Measurements from ENCODE around the gene NCBP2L. TPM values are rescaled to one million over a fixed set of nuclear protein-coding genes. Genes with fewer than 3 reads are reported as not detected.

NCBP2L gene
- total RNA-seq, 1 experiment from 2014 or later, result not detected

- POLR2A ChIA-PET, result no interaction called here
- H3K9me3 Mint-ChIP-seq (ENCODE audit: unreplicated experiment), result no peaks in the 10 kb centered on the region
- no peak for TF ChIP-seq CTCF (IDR thresholded peaks at IDR 0.05; ENCODE audit: unreplicated experiment)
- peaks cover 5% of the 10 kb centered on the region for H3K4me1 Mint-ChIP-seq (ENCODE audit: insufficient read depth, unreplicated experiment)
- no peak for DNase-seq (ENCODE audit: unreplicated experiment)
- no TSS peak for BruUV-seq (replicated peaks)
- no peak overlapping the region for H3K4me3 Mint-ChIP-seq (ENCODE audit: unreplicated experiment)
- no peaks in the 10 kb centered on the region for H3K36me3 Mint-ChIP-seq (ENCODE audit: insufficient read depth, unreplicated experiment)
- CTCF ChIA-PET, result interaction anchor here (0.6 kb wide), 1 partner anchor 159 kb away, joined by 4 read pairs; no protein-coding TSS in a partner anchor
- no peak overlapping the region for H3K27ac Mint-ChIP-seq (ENCODE audit: low read depth, unreplicated experiment)
- intact Hi-C loops (cut with micrococcal nuclease), result no loop called here
- H3K27me3 Mint-ChIP-seq (ENCODE audit: insufficient read depth, unreplicated experiment), result peaks cover 45% of the 10 kb centered on the region
These were observed 53.7 kb downstream of the NCBP2L start for GRCh38 chrX:107831071-107831730.

GRCh38 chrX:107834275-107835201, 57.0 kb downstream of the NCBP2L start:
- DNase-seq (ENCODE audit: unreplicated experiment), result no peak
- CTCF ChIA-PET, result no interaction called here
- intact Hi-C loops (cut with micrococcal nuclease), result no loop called here
- Mint-ChIP-seq H3K36me3 (ENCODE audit: insufficient read depth, unreplicated experiment) (no peaks in the 10 kb centered on the region), H3K27ac (ENCODE audit: low read depth, unreplicated experiment) (no peak overlapping the region), H3K9me3 (ENCODE audit: unreplicated experiment) (no peaks in the 10 kb centered on the region), H3K4me3 (ENCODE audit: unreplicated experiment) (no peak overlapping the region), H3K27me3 (ENCODE audit: insufficient read depth, unreplicated experiment) (peaks cover 64% of the 10 kb centered on the region), H3K4me1 (ENCODE audit: insufficient read depth, unreplicated experiment) (no peaks in the 10 kb centered on the region)
- POLR2A ChIA-PET, result no interaction called here
- TF ChIP-seq CTCF (IDR thresholded peaks at IDR 0.05; ENCODE audit: unreplicated experiment), result no peak
- BruUV-seq (replicated peaks), result no TSS peak

- H3K27ac Mint-ChIP-seq (ENCODE audit: low read depth, unreplicated experiment), result no peak overlapping the region
- TF ChIP-seq CTCF (IDR thresholded peaks at IDR 0.05; ENCODE audit: unreplicated experiment), result no peak
- H3K4me3 Mint-ChIP-seq (ENCODE audit: unreplicated experiment), result no peak overlapping the region
- H3K9me3 Mint-ChIP-seq (ENCODE audit: unreplicated experiment), result no peaks in the 10 kb centered on the region
- DNase-seq (ENCODE audit: unreplicated experiment), result no peak
- POLR2A ChIA-PET, result interaction anchor here (1.5 kb wide), 1 partner anchor 10 kb away, joined by 4 read pairs; no protein-coding TSS in a partner anchor
- peaks cover 7% of the 10 kb centered on the region for H3K36me3 Mint-ChIP-seq (ENCODE audit: insufficient read depth, unreplicated experiment)
- CTCF ChIA-PET, result interaction anchor here (0.6 to 0.9 kb wide), 2 partner anchors 12 to 178 kb away, joined by 3 read pairs; no protein-coding TSS in a partner anchor
- intact Hi-C loops (cut with micrococcal nuclease), result no loop called here
- no TSS peak for BruUV-seq (replicated peaks)
- H3K27me3 Mint-ChIP-seq (ENCODE audit: insufficient read depth, unreplicated experiment), result peaks cover 66% of the 10 kb centered on the region
- no peaks in the 10 kb centered on the region for H3K4me1 Mint-ChIP-seq (ENCODE audit: insufficient read depth, unreplicated experiment)
These were observed 59.4 kb downstream of the NCBP2L start for GRCh38 chrX:107836958-107837357.

GRCh38 chrX:107840971-107841370, 63.4 kb downstream of the NCBP2L start:
- Mint-ChIP-seq H3K27me3 (ENCODE audit: insufficient read depth, unreplicated experiment) (peaks cover 43% of the 10 kb centered on the region), H3K36me3 (ENCODE audit: insufficient read depth, unreplicated experiment) (peaks cover 7% of the 10 kb centered on the region), H3K9me3 (ENCODE audit: unreplicated experiment) (no peaks in the 10 kb centered on the region), H3K4me3 (ENCODE audit: unreplicated experiment) (no peak overlapping the region), H3K4me1 (ENCODE audit: insufficient read depth, unreplicated experiment) (no peaks in the 10 kb centered on the region), H3K27ac (ENCODE audit: low read depth, unreplicated experiment) (no peak overlapping the region)
- BruUV-seq (replicated peaks), result no TSS peak
- no peak for TF ChIP-seq CTCF (IDR thresholded peaks at IDR 0.05; ENCODE audit: unreplicated experiment)
- intact Hi-C loops (cut with micrococcal nuclease), result no loop called here
- no peak for DNase-seq (ENCODE audit: unreplicated experiment)
- POLR2A ChIA-PET, result interaction anchor here (1.2 kb wide), 1 partner anchor 270 kb away, joined by 3 read pairs; no protein-coding TSS in a partner anchor
- CTCF ChIA-PET, result no interaction called here

Data from MCF 10A (cell line).